Body of pancreas (tissue), 4 donors: Measurements from ENCODE around the gene RNPEPL1.

Source experiments
- CTCF ChIP-seq, 7 experiments: fragments of 450-650 bp in 4 of 7; fragments of 200-600 bp in 3 of 7; sonication (generic) in 3 of 7; IDR thresholded peaks; one replicate each; pipeline ENCODE4 v1.5.1; 2016 to 2019; ENCODE audit warnings: antibody characterized with exemption in 7 of 7
- POLR2A ChIP-seq, 3 donors: fragments of 450-650 bp; IDR thresholded peaks; one replicate each; pipeline ENCODE4 v1.6.1; 2016; ENCODE audit warnings: antibody characterized with exemption in 3 of 3, mild to moderate bottlenecking in 2 of 3

GRCh38 chr2:240582781-240583180 is 14.5 kb downstream of the RNPEPL1 start:
- TF ChIP-seq CTCF (IDR thresholded peaks at IDR 0.05) (no peak), POLR2A (IDR thresholded peaks at IDR 0.05) (no peak)
